Panc1 (cell line): ENCODE measurements around the gene MOG. TPM values are rescaled to one million over a fixed set of nuclear protein-coding genes. Genes with fewer than 3 reads are reported as not detected.
"Not testable (repeated sequence)": the region's sequence is repeated elsewhere in the genome, so short reads cannot be mapped to it uniquely, and the experiment has no call there.

Experiments
- ATAC-seq: fragments of 200-7000 bp; cut with Tn5 transposase; 2 replicates; pipeline ENCODE4 v1.9.1; 2020; ENCODE audit warnings: mild to moderate bottlenecking, moderate library complexity
- BruUV-seq: library from RNA; stranded (reverse); fragments of 400-500 nt; replicated peaks from 2 replicates; lab custom pipeline; 2021; lab: Mats Ljungman, UMichigan
- CTCF ChIA-PET: fragments of 300-600 bp; sonication (Branson Sonifier 250); formaldehyde crosslinking; loops from one replicate; lab custom pipeline; 2022; ENCODE audit warnings: antibody characterized with exemption; lab: Charles Lee
- POLR2A ChIA-PET: fragments of 300-600 bp; sonication (Branson Sonifier 250); formaldehyde crosslinking; loops from one replicate; lab custom pipeline; 2022; ENCODE audit warnings: antibody characterized with exemption; lab: Charles Lee
- DNase-seq: peaks from one replicate; pipeline ENCODE4 v3.0.0-alpha.2; 2010; ENCODE audit warnings: low read depth, low spot score
- H3K27ac ChIP-seq: 2 replicates; pipeline ENCODE4 v1.5.1; 2011; ENCODE audit warnings: mild to moderate bottlenecking, low read length, inconsistent platforms
- H3K27me3 ChIP-seq: fragments of 200-500 bp; sonication (Bioruptor generic); 2 replicates; pipeline ENCODE4 v1.6.0; 2014; ENCODE audit warnings: low read length, inconsistent platforms; ENCODE audit not compliant: control insufficient read depth, insufficient read depth
- H3K36me3 ChIP-seq: fragments of 200-500 bp; sonication (Bioruptor generic); 2 replicates; pipeline ENCODE4 v1.5.1; 2014; ENCODE audit warnings: inconsistent platforms, mild to moderate bottlenecking, low read length, moderate library complexity; ENCODE audit not compliant: control insufficient read depth, insufficient read depth
- H3K4me1 ChIP-seq: 2 replicates; pipeline ENCODE4 v1.5.1; 2011; ENCODE audit warnings: inconsistent platforms, mild to moderate bottlenecking, low read length, moderate library complexity; ENCODE audit not compliant: control insufficient read depth, insufficient read depth
- H3K4me3 ChIP-seq, 2 experiments: 2 replicates each; pipeline ENCODE4 v1.5.1; 2011 to 2012; ENCODE audit warnings: low read depth in 2 of 2, low read length in 2 of 2, mild to moderate bottlenecking in 2 of 2, inconsistent platforms in 1 of 2, moderate library complexity in 1 of 2
- H3K9me3 ChIP-seq: fragments of 200-500 bp; sonication (Bioruptor generic); 2 replicates; pipeline ENCODE4 v1.5.1; 2014; ENCODE audit warnings: low read depth, mild to moderate bottlenecking, inconsistent platforms, low read length, moderate library complexity; ENCODE audit not compliant: control insufficient read depth, insufficient read depth
- CTCF ChIP-seq: fragments of 450-650 bp; IDR thresholded peaks from 2 replicates; pipeline ENCODE4 v1.5.1; 2017; ENCODE audit warnings: mild to moderate bottlenecking
- POLR2AphosphoS5 ChIP-seq: IDR thresholded peaks from 2 replicates; pipeline ENCODE4 v1.6.1; 2012; ENCODE audit warnings: mild to moderate bottlenecking, low read depth, low read length, moderate library complexity
- REST ChIP-seq, 2 experiments: IDR thresholded peaks; 2 replicates each; pipeline ENCODE4 v1.6.1; 2011 to 2012; ENCODE audit warnings: low read depth in 2 of 2, control low read depth in 1 of 2, low read length in 1 of 2, mild to moderate bottlenecking in 1 of 2, moderate library complexity in 1 of 2; ENCODE audit not compliant: insufficient read depth in 1 of 2
- SIN3A ChIP-seq: IDR thresholded peaks from 2 replicates; pipeline ENCODE4 v1.6.1; 2012; ENCODE audit warnings: low read depth, mild to moderate bottlenecking, low read length, moderate library complexity, borderline replicate concordance; ENCODE audit not compliant: insufficient read depth
- TCF7L2 ChIP-seq: IDR thresholded peaks from 2 replicates; pipeline ENCODE4 v1.6.1; 2011; ENCODE audit warnings: mild to moderate bottlenecking, low read depth, low read length, inconsistent platforms
- in situ Hi-C: cut with HindIII; loops from 2 replicates; pipeline ENCODE4 v1.10.0; 2016; ENCODE audit warnings: low sequenced_read_pairs, low pct_unique_long_range_greater_than_20kb
- intact Hi-C: fragments of 100-400 bp; cut with micrococcal nuclease; formaldehyde crosslinking; loops from one replicate; pipeline ENCODE4 v1.10.0; 2022; ENCODE audit not compliant: unreplicated experiment
- total RNA-seq: library from RNA; stranded (reverse); gene quantifications from one replicate; pipeline ENCODE4 v1.2.1, GENCODE V29; 2021; ENCODE audit not compliant: unreplicated experiment

Gene MOG
- total RNA-seq, 1 experiment from 2014 or later: not detected

GRCh38 chr6:29661071-29661470, 4.2 kb downstream of the MOG start:
- no peak for TF ChIP-seq POLR2AphosphoS5
- Histone ChIP-seq H3K9me3 (no peaks in the 10 kb centered on the region), H3K4me1 (no peaks in the 10 kb centered on the region), H3K36me3 (no peaks in the 10 kb centered on the region), H3K27me3 (peaks cover 2% of the 10 kb centered on the region; the same call in 1 of the 2 replicates), H3K4me3 (no peak overlapping the region), H3K27ac (no peak overlapping the region)
- ATAC-seq (no peak), DNase-seq (no peak)
- ChIA-PET POLR2A (no interaction called here), CTCF (interaction anchor here (0.6 to 1.0 kb wide), 3 partner anchors 8 to 47 kb away, joined by 3 to 4 read pairs (median 3); no protein-coding TSS in a partner anchor)
- no TSS peak for BruUV-seq
- in situ Hi-C loops: no loop called here
- intact Hi-C loops: no loop called here

GRCh38 chr6:29661502-29662141, 4.7 kb downstream of the MOG start:
- H3K4me3 ChIP-seq, POLR2A ChIA-PET, H3K36me3 ChIP-seq, in situ Hi-C loops, DNase-seq, intact Hi-C loops, H3K4me1 ChIP-seq, BruUV-seq, H3K9me3 ChIP-seq, H3K27me3 ChIP-seq, ATAC-seq, H3K27ac ChIP-seq: not testable (repeated sequence)
- CTCF ChIA-PET: interaction anchor here (1.0 kb wide), 1 partner anchor 8 kb away, joined by 3 read pairs; no protein-coding TSS in a partner anchor

- CTCF ChIA-PET: interaction anchor here (0.6 to 1.6 kb wide), 3 partner anchors 10 to 98 kb away, joined by 3 to 5 read pairs (median 4); no protein-coding TSS in a partner anchor
Measured at GRCh38 chr6:29663300-29664042, 6.6 kb downstream of the MOG start.

GRCh38 chr6:29665942-29666825, 9.3 kb downstream of the MOG start:
- no peak for TF ChIP-seq CTCF
- TF ChIP-seq SIN3A: no peak
- TF ChIP-seq TCF7L2: no peak
- no peak for TF ChIP-seq REST (IDR thresholded peaks at IDR 0.05; ENCODE audit: insufficient read depth in 1 of 2, low read depth in 2 of 2, low read length in 1 of 2)
- H3K4me1 ChIP-seq: no peaks in the 10 kb centered on the region; the same call in 1 of the 2 replicates
- DNase-seq (no peak), ATAC-seq (no peak)
- no peak overlapping the region for H3K27ac ChIP-seq
- H3K36me3 ChIP-seq: no peaks in the 10 kb centered on the region
- ChIA-PET CTCF (interaction anchor here (0.6 to 1.1 kb wide), 3 partner anchors 12 to 437 kb away, joined by 3 to 6 read pairs (median 3); no protein-coding TSS in a partner anchor), POLR2A (interaction anchor here (0.5 kb wide), 2 partner anchors 87 to 354 kb away, joined by 3 read pairs; no protein-coding TSS in a partner anchor)
- H3K27me3 ChIP-seq: peaks cover 13% of the 10 kb centered on the region
- no TSS peak for BruUV-seq
- intact Hi-C loops (no loop called here), in situ Hi-C loops (no loop called here)
- H3K9me3 ChIP-seq: no peaks in the 10 kb centered on the region
- no peak overlapping the region for H3K4me3 ChIP-seq

More at GRCh38 chr6:29663300-29664042, 6.6 kb downstream of the MOG start:
- DNase-seq (no peak), ATAC-seq (no peak)
- BruUV-seq: no TSS peak
- H3K27me3 ChIP-seq: peaks cover 5% of the 10 kb centered on the region; the same call in 1 of the 2 replicates
- intact Hi-C loops: no loop called here
- in situ Hi-C loops: no loop called here
- no peaks in the 10 kb centered on the region for H3K4me1 ChIP-seq
- no peaks in the 10 kb centered on the region for H3K36me3 ChIP-seq
- no peaks in the 10 kb centered on the region for H3K9me3 ChIP-seq
- no peak overlapping the region for H3K4me3 ChIP-seq
- H3K27ac ChIP-seq: no peak overlapping the region
- TF ChIP-seq SIN3A (no peak), TCF7L2 (no peak)
- POLR2A ChIA-PET: no interaction called here
